Measurements from ENCODE around the gene EDNRA.

EDNRA gene

DNA sequence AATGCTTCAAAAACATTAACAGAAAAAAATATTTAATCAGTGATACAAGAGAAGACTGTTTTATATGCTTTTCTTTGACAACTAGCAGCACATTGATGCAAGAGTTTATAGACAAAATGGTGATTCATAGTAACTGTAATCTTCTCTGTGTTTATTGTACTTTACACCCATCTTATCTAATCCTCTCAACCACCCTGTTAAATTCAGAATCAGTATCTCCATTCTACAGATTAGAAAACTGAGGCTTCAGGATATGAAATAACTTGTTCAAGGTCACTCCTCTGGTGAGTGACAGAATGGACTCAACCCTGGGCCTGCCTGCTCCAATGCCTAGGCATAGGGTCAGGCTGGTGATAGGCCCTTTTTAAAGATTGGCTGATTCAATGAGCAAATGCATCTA, 110.2 kb downstream of the EDNRA start:
- DNase-seq, result no peak

- no peak for DNase-seq
Measured at GRCh38 chr4:147594107-147594506, 113.2 kb downstream of the EDNRA start.

Measured in NCI-H2227 treated with DMSO at 0.1 percent for 48 hours (cell line).